Heart right ventricle (tissue), 16 donors: Measurements from ENCODE around the gene ECD. TPM values are rescaled to one million over a fixed set of nuclear protein-coding genes. Genes with fewer than 3 reads are reported as not detected.
A peak's percentile ranks its signal among the peaks of the same experiment; 100 is the strongest.

Source experiments
- ATAC-seq, 8 donors: fragments of 200-7000 bp; cut with Tn5 transposase; one replicate each; pipeline ENCODE4 v1.9.1; 2020; ENCODE audit warnings: mild to moderate bottlenecking in 8 of 8, moderate library complexity in 8 of 8, moderate number of reproducible peaks in 1 of 8
- DNase-seq, 2 donors: peaks; one replicate each; pipeline ENCODE4 v3.0.0-alpha.2; 2020
- H3K27ac ChIP-seq, 10 donors: fragments of 200-600 bp; sonication (generic) in 2 of 10; one replicate each; pipeline versions ENCODE4 v1.5.0 to v1.8.0; 2020 to 2022; ENCODE audit warnings: mild to moderate bottlenecking in 3 of 10
- H3K27me3 ChIP-seq, 7 donors: fragments of 200-600 bp; one replicate each; pipeline ENCODE4 v1.8.0; 2021 to 2022; ENCODE audit warnings: mild to moderate bottlenecking in 2 of 7
- H3K36me3 ChIP-seq, 9 donors: fragments of 200-600 bp; sonication (generic) in 1 of 9; one replicate each; pipeline versions ENCODE4 v1.5.0 to v1.8.0; 2020 to 2022; ENCODE audit warnings: mild to moderate bottlenecking in 2 of 9
- H3K4me1 ChIP-seq, 9 donors: fragments of 200-600 bp; sonication (generic) in 1 of 9; one replicate each; pipeline versions ENCODE4 v1.5.0 to v1.8.0; 2020 to 2022; ENCODE audit warnings: mild to moderate bottlenecking in 4 of 9
- H3K4me3 ChIP-seq, 10 donors: fragments of 200-600 bp; sonication (generic) in 2 of 10; one replicate each; pipeline versions ENCODE4 v1.5.0 to v1.8.0; 2020 to 2022; ENCODE audit warnings: mild to moderate bottlenecking in 7 of 10, moderate library complexity in 2 of 10
- H3K9me3 ChIP-seq, 11 donors: fragments of 200-600 bp in 10 of 11; sonication (generic) in 2 of 11; one replicate each; pipeline versions ENCODE4 v1.5.0 to v1.8.0; 2013 to 2022; ENCODE audit warnings: mild to moderate bottlenecking in 2 of 11, control low read depth in 1 of 11, moderate library complexity in 1 of 11
- WGBS, 2 donors: extraction: QIAGEN DNeasy Blood & Tissue Kit; methylation state at CpG; one replicate each; pipeline ENCODE4 v1.1.7; 2013; ENCODE audit warnings: inconsistent platforms in 1 of 2; 5-methylcytosine and 5-hydroxymethylcytosine counted together
- intact Hi-C, 10 donors: fragments of 100-400 bp; cut with DNase I; formaldehyde crosslinking; loops; one replicate each; pipeline versions ENCODE4 v1.11.1 to v1.14.2; 2022
- polyA plus RNA-seq, 2 donors: library from polyadenylated mRNA; stranded (reverse); fragments of 200-250 nt; gene quantifications; one replicate each; pipeline ENCODE4 v1.2.3, GENCODE V29; 2013
- total RNA-seq, 10 donors: library from RNA; stranded (reverse); fragmentation: NEBNext Ultra II Directional in 3 of 10; extraction: Animal tissue kit (Norgen Biotek cat#: 25700) in 3 of 10; gene quantifications; one replicate each; pipeline versions ENCODE4 v1.2.1 to v1.2.4, GENCODE V29; 2021 to 2023
- TF ChIP-seq, protein P1 (sequence below), 9 donors: fragments of 200-600 bp; sonication (generic) in 2 of 9; IDR thresholded peaks; one replicate each; pipeline versions ENCODE4 v1.5.0 to v1.8.0; 2021 to 2022; ENCODE audit warnings: antibody characterized with exemption in 9 of 9, mild to moderate bottlenecking in 5 of 9, moderate library complexity in 1 of 9
- donor health status: Arrhythmogenic right ventricular cardiomyopathy.
- donor health status: ischemic (EF 13 %, LVEDD 7.1; RV severe dilation, severe dysfunction).
- donor health status: healthy with polysubstance abuse.
- donor health status: DM: no; HTN: yes; CAD: no.
- donor health status: DM: no; HTN: no; CAD: no.
- donor health status: ischemic (EF 25% LVEDD 6.9; RV normal size, moderate dysfunction).
- donor health status: ischemic (EF 25% LVEDD 5.7; RV mildly dilated, moderate dysfunction).
- donor health status: healthy.
- donor health status: DM: yes; HTN: yes; CAD: no.
- donor health status: Ischemic cardiomyopathy.
- donor health status: ischemic (EF 35%, LVEDD 5.7; RV mildly dilated, moderate dysfunction).
- donor health status: nonischemic (EF 11% LVEDD 7.7; RV severe dilation, severe dysfunction).
- donor health status: DM: yes; HTN: yes; CAD: no.
- donor health status: PGD.
- donor health status: ischemic (EF 29% LVEDD 5.4; RV normal size, mild dysfunction).
- donor health status: nonischemic (EF 23%, LVEDD 6.1; RV moderate dilation, normal function).

Gene ECD
- total and polyA plus RNA-seq, 12 donors, result 5.8 to 22.9 (median 18.2) TPM

DNA sequence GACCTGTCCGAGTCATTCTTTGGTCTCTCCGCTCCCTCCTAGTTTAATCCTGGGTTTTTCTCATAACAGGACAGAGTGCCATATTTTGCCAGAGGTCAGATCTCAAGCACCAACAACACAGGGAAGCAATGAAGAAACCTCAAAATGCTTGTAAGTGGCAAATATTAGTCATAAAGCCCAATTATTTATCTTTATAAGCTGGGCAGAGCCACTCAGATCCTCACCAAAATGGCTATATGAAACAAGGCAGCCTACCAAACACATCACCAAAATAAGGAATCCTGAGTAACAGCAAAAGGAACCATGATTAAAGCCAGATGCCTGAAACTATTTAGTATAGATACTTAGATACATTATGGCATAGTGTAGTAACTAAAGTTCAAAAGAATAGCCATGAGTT lies 4.7 kb downstream of the ECD start:
- Histone ChIP-seq H3K4me1 (peaks cover 0 to 62% (median 48%) of the 10 kb centered on the region in 9 donors), H3K4me3 (no peak overlapping the region), H3K27ac (no peak overlapping the region), H3K27me3 (no peaks in the 10 kb centered on the region), H3K9me3 (no peaks in the 10 kb centered on the region), H3K36me3 (peaks cover 0 to 70% (median 12%) of the 10 kb centered on the region in 9 donors)
- WGBS, 2 donors, result 95 to 98% methylated on average over 2 of the region's 2 CpGs
- intact Hi-C loops, result loop anchor here in 5 of 10 donors (5.0 to 10.0 kb wide), 3 partner anchors 66 to 798 kb away; partner anchors contain the start of gene P4HA1 (in 4 of the 5)
- TF ChIP-seq, protein P1, sequence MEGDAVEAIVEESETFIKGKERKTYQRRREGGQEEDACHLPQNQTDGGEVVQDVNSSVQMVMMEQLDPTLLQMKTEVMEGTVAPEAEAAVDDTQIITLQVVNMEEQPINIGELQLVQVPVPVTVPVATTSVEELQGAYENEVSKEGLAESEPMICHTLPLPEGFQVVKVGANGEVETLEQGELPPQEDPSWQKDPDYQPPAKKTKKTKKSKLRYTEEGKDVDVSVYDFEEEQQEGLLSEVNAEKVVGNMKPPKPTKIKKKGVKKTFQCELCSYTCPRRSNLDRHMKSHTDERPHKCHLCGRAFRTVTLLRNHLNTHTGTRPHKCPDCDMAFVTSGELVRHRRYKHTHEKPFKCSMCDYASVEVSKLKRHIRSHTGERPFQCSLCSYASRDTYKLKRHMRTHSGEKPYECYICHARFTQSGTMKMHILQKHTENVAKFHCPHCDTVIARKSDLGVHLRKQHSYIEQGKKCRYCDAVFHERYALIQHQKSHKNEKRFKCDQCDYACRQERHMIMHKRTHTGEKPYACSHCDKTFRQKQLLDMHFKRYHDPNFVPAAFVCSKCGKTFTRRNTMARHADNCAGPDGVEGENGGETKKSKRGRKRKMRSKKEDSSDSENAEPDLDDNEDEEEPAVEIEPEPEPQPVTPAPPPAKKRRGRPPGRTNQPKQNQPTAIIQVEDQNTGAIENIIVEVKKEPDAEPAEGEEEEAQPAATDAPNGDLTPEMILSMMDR (IDR thresholded peaks at IDR 0.05), result no peak
- DNase-seq (no peak), ATAC-seq (no peak)

- H3K4me3 ChIP-seq, result no peak overlapping the region
- TF ChIP-seq, protein P1 (IDR thresholded peaks at IDR 0.05), result no peak
- no peaks in the 10 kb centered on the region for H3K27me3 ChIP-seq
- WGBS, 2 donors, result 95% methylated on average over 3 of the region's 3 CpGs
- H3K9me3 ChIP-seq, result no peaks in the 10 kb centered on the region
- DNase-seq (no peak), ATAC-seq (no peak)
- H3K36me3 ChIP-seq, result peaks cover 0 to 84% (median 22%) of the 10 kb centered on the region in 9 donors
- H3K4me1 ChIP-seq, result peaks cover 0 to 53% (median 39%) of the 10 kb centered on the region in 9 donors
- intact Hi-C loops, result loop anchor here in 5 of 10 donors (5.0 to 10.0 kb wide), 3 partner anchors 64 to 797 kb away; partner anchors contain the start of gene P4HA1 (in 4 of the 5)
- H3K27ac ChIP-seq, result no peak overlapping the region
Measured at GRCh38 chr10:73161662-73162061, 6.1 kb downstream of the ECD start.

DNA sequence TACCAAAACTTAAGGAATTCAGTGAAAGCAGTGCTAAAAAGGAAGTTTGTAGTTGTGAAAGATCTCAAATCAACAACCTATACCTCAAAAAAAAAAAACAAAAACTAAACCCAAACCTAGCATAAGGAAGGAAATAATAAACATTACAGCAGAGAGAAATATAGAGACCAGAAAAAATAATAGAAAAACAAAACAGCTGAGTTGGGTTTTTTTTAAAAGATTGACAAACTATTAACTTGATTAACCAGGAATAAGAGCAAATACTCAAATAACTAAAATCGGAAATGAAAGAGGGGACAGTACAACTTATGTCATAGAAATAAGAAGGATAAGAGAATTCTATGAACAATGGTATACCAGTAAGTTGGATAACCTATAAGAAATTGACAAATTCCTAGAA lies 6.7 kb downstream of the ECD start:
- no peaks in the 10 kb centered on the region for H3K9me3 ChIP-seq
- H3K4me1 ChIP-seq, result peaks cover 0 to 47% (median 33%) of the 10 kb centered on the region in 9 donors
- ATAC-seq (no peak), DNase-seq (no peak)
- intact Hi-C loops, result loop anchor here in 5 of 10 donors (5.0 to 10.0 kb wide), 3 partner anchors 64 to 796 kb away; partner anchors contain the start of gene P4HA1 (in 4 of the 5)
- H3K27ac ChIP-seq, result no peak overlapping the region
- H3K36me3 ChIP-seq, result peaks cover 0 to 90% (median 27%) of the 10 kb centered on the region in 9 donors
- no peak overlapping the region for H3K4me3 ChIP-seq
- 96 to 98% methylated on average over 1 of the region's 1 CpG for WGBS, 2 donors
- TF ChIP-seq, protein P1 (IDR thresholded peaks at IDR 0.05), result no peak
- no peaks in the 10 kb centered on the region for H3K27me3 ChIP-seq

DNA sequence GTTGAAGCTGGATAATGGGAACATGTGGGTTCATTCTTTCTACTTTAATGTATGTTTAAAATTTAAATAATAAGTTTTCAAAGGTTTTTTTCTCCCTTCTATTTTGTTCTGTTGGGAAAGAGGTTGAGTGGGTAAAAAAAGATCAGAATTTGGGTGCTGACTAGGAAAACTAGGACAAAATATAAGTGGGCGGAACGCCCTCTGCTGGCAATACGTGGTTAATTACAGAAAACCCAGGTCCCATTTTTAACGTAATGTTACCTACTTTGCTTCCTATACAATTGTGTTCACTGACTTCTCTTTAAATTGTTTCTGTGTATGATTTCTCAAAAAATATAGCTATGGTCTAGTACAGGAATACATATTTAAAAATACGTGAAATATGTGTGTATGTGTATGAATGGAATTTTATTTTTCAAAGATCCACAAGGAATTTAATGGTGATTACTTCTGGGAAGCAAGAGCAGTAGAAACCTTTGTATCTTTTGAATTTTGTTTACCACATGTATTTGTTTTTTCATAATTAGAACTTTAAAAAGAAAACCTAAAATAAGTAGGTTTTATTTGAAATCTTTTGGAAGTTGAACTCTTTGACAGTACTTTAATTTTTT lies 8.7 kb downstream of the ECD start:
- peaks cover 0 to 93% (median 36%) of the 10 kb centered on the region in 9 donors for H3K36me3 ChIP-seq
- DNase-seq, result peak; percentile 33 to 47
- TF ChIP-seq, protein P1 (IDR thresholded peaks at IDR 0.05), result peak; percentile 40 to 86 (median 81)
- H3K4me1 ChIP-seq, result peaks cover 0 to 38% (median 27%) of the 10 kb centered on the region in 9 donors
- WGBS, 2 donors, result 8 to 12% methylated on average over 5 of the region's 5 CpGs
- H3K4me3 ChIP-seq, result no peak overlapping the region
- H3K9me3 ChIP-seq, result no peaks in the 10 kb centered on the region
- H3K27me3 ChIP-seq, result no peaks in the 10 kb centered on the region
- H3K27ac ChIP-seq, result no peak overlapping the region
- peak in 1 of 8 donors; percentile 56 for ATAC-seq
- intact Hi-C loops, result loop anchor here in 5 of 10 donors (1.0 to 10.0 kb wide), 4 partner anchors 62 to 794 kb away; partner anchors contain the start of gene P4HA1 (in 5 of the 5)
